Right cardiac atrium (tissue), 5 donors: ENCODE results near the gene SETD7. TPM values are rescaled to one million over a fixed set of nuclear protein-coding genes. Genes with fewer than 3 reads are reported as not detected.
"Not testable (repeated sequence)": the region's sequence is repeated elsewhere in the genome, so short reads cannot be mapped to it uniquely, and the experiment has no call there.

Experiments used
- ATAC-seq, 2 donors: fragments of 200-7000 bp; cut with Tn5 transposase; one replicate each; pipeline versions ENCODE4 v1.8.0 to v1.9.1; 2020; ENCODE audit warnings: moderate library complexity in 2 of 2, mild to moderate bottlenecking in 1 of 2
- DNase-seq, 3 donors: peaks; one replicate each; pipeline ENCODE4 v3.0.0-alpha.2; 2020
- H3K27ac ChIP-seq: one replicate; pipeline ENCODE4 v1.5.1; 2013; ENCODE audit warnings: mild to moderate bottlenecking, low read length, control low read depth, moderate library complexity
- H3K27me3 ChIP-seq: one replicate; pipeline ENCODE4 v1.6.1; 2013; ENCODE audit not compliant: control insufficient read depth, insufficient read depth
- H3K4me1 ChIP-seq: one replicate; pipeline ENCODE4 v1.6.1; 2013; ENCODE audit warnings: low read length; ENCODE audit not compliant: control insufficient read depth, insufficient read depth
- H3K4me3 ChIP-seq: one replicate; pipeline ENCODE4 v1.5.1; 2013; ENCODE audit warnings: low read length, control low read depth
- H3K9me3 ChIP-seq: one replicate; pipeline ENCODE4 v1.6.1; 2013; ENCODE audit warnings: low read length; ENCODE audit not compliant: control insufficient read depth
- WGBS: extraction: QIAGEN DNeasy Blood & Tissue Kit; methylation state at CpG from one replicate; pipeline ENCODE4 v1.1.7; 2013; 5-methylcytosine and 5-hydroxymethylcytosine counted together
- intact Hi-C, 4 donors: fragments of 100-400 bp; cut with DNase I; formaldehyde crosslinking; loops; one replicate each; pipeline versions ENCODE4 v1.11.0 to v1.14.0; 2022 to 2023
- polyA plus RNA-seq: library from polyadenylated mRNA; stranded (reverse); fragments of 200-250 nt; gene quantifications from one replicate; pipeline ENCODE4 v1.2.3, GENCODE V29; 2013
- total RNA-seq, 4 donors: library from RNA; stranded (reverse); fragmentation: NEBNext Ultra II Directional; extraction: Animal tissue kit (Norgen Biotek cat#: 25700); gene quantifications; one replicate each; pipeline ENCODE4 v1.2.1, GENCODE V29; 2021
- donor health status: healthy with polysubstance abuse.
- donor health status: DM: no; HTN: yes; CAD: no.
- donor health status: DM: no; HTN: no; CAD: no.
- donor health status: DM: no; HTN: yes; CAD: no; lungs with severe emphysema.
- donor health status: DM: yes; HTN: yes; CAD: no.

Gene SETD7
- total and polyA plus RNA-seq, 5 donors = 17.8 to 61.9 (median 56.4) TPM

- 94% methylated on average over 4 of the region's 4 CpGs for WGBS
- intact Hi-C loops, ATAC-seq: not testable (repeated sequence)
These were observed 108.9 kb downstream of the SETD7 start for GRCh38 chr4:139447078-139447477.

More at GRCh38 chr4:139447078-139447477, 108.9 kb downstream of the SETD7 start:
- not testable (repeated sequence) for H3K4me1 ChIP-seq, H3K27ac ChIP-seq, H3K27me3 ChIP-seq, H3K4me3 ChIP-seq, H3K9me3 ChIP-seq, DNase-seq

Other genes with a start within 250 kb of the SETD7 start
- 1 to 10 TPM; 6.9 to 7.9 (median 7.3) TPM for gene RAB33B, start 102.1 kb downstream of the SETD7 start, total RNA-seq
- gene RAB33B, start 102.1 kb downstream of the SETD7 start, polyA plus RNA-seq = 3.5 TPM
- gene MGST2, start 109.6 kb upstream of the SETD7 start, total RNA-seq = 100 to 1,000 TPM in 3 of 4 donors, 10 to 100 TPM in 1; 98.1 to 125 (median 116) TPM
- 173 TPM for gene MGST2, start 109.6 kb upstream of the SETD7 start, polyA plus RNA-seq